ENCODE results near the gene TNXB. TPM values are rescaled to one million over a fixed set of nuclear protein-coding genes. Genes with fewer than 3 reads are reported as not detected.

The TNXB gene
- total RNA-seq, 4 donors from 2014 or later = 90.6 to 217 (median 181) TPM

- Histone ChIP-seq H3K9me3 (no peaks in the 10 kb centered on the region), H3K4me3 (no peak overlapping the region), H3K36me3 (no peaks in the 10 kb centered on the region), H3K27ac (peak overlapping the region; percentile 76 to 79), H3K27me3 (no peaks in the 10 kb centered on the region), H3K4me1 (peaks cover 0 to 3% of the 10 kb centered on the region in 2 donors)
- TF ChIP-seq CTCF (IDR thresholded peaks at IDR 0.05) = no peak
- TF ChIP-seq POLR2A (IDR thresholded peaks at IDR 0.05) = no peak
- no peak for DNase-seq
- intact Hi-C loops (cut with DNase I; ENCODE audit: low total_unique reads) = no loop called here
Observed at GRCh38 chr6:32075781-32076180, 33.4 kb downstream of the TNXB start.

DNA sequence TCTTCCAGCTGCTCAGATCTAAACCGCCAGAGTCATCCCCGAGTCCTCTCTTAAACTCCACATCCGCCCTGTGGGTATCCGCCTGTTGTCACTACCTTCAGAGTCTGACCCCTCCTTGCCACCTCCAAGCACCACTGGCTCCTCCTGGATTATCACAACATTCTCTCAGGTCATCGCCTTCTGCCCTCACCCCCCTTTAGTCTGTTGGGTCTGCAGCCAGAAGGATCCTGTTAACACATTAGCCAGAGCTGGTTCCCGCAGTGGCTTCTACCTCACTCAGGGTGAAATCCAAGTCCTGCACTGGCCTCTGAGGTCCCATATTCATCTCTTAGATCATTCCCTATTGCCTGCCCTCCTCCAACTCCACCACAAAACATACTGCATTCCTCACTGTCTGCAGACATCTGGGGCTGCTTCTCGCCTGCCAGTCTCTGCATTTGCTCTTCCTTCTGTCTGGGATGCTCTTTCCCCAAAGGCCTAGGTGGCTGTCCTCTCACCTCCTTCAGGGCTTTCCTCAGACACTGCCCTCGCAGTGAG lies 34.1 kb downstream of the TNXB start:
- H3K27me3 ChIP-seq = no peaks in the 10 kb centered on the region
- H3K4me3 ChIP-seq = no peak overlapping the region
- intact Hi-C loops (cut with DNase I; ENCODE audit: low total_unique reads) = no loop called here
- no peak for DNase-seq
- H3K27ac ChIP-seq = peak overlapping the region in 1 of 2 donors; percentile 79
- H3K4me1 ChIP-seq = peaks cover 0 to 3% of the 10 kb centered on the region in 2 donors
- TF ChIP-seq POLR2A (IDR thresholded peaks at IDR 0.05) = no peak
- TF ChIP-seq CTCF (IDR thresholded peaks at IDR 0.05) = no peak
- no peaks in the 10 kb centered on the region for H3K9me3 ChIP-seq
- no peaks in the 10 kb centered on the region for H3K36me3 ChIP-seq

GRCh38 chr6:32073613-32074012 lies 35.5 kb downstream of the TNXB start:
- Histone ChIP-seq H3K9me3 (no peaks in the 10 kb centered on the region), H3K27ac (no peak overlapping the region), H3K27me3 (no peaks in the 10 kb centered on the region), H3K4me3 (no peak overlapping the region), H3K4me1 (peaks cover 0 to 3% of the 10 kb centered on the region in 2 donors), H3K36me3 (no peaks in the 10 kb centered on the region)
- no peak for TF ChIP-seq POLR2A (IDR thresholded peaks at IDR 0.05)
- no peak for TF ChIP-seq CTCF (IDR thresholded peaks at IDR 0.05)
- intact Hi-C loops (cut with DNase I; ENCODE audit: low total_unique reads) = no loop called here
- DNase-seq = no peak

- intact Hi-C loops (cut with DNase I; ENCODE audit: low total_unique reads) = no loop called here
- peaks cover 0 to 3% of the 10 kb centered on the region in 2 donors for H3K4me1 ChIP-seq
- no peaks in the 10 kb centered on the region for H3K36me3 ChIP-seq
- H3K27me3 ChIP-seq = no peaks in the 10 kb centered on the region
- H3K27ac ChIP-seq = no peak overlapping the region
- no peak for TF ChIP-seq POLR2A (IDR thresholded peaks at IDR 0.05)
- TF ChIP-seq CTCF (IDR thresholded peaks at IDR 0.05) = no peak
- no peak for DNase-seq
- H3K9me3 ChIP-seq = no peaks in the 10 kb centered on the region
- H3K4me3 ChIP-seq = no peak overlapping the region
Observed at GRCh38 chr6:32073101-32073500, 36.0 kb downstream of the TNXB start.

DNA sequence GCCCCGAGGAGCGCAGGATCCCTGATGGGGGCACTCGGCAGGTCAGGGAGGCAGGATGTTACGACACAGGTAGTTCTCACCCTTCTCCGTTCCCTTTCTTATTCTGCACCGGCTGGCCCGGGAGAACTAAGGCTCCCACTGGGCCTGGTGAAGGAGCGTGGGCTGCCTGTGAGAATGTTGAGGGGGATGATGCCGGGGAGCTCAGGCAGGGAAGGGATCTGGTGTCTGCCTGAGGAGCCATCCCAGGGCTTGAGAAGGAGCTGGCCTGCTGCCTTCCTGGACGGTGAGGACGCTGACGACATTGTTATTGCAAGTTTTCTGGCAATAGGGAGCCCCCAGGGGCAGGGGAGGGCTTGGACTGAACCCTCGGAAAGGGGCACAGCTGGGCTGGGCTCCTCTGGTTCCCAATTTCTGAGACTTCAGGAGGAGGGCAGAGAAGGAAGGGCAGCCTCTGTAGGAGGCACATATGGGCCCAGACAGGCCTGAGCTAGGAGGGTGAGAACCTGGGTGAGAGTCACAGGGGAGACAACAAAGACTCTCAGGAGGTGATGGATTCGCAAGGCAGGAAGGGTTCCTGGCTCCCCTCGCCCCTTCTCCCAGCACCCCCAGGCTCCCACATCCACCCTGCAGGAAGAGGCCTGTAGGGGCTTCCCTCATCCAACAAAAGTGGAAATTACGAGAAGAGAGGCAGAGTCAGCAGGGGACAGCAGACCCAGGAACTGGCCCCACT lies 38.2 kb downstream of the TNXB start:
- H3K9me3 ChIP-seq = no peaks in the 10 kb centered on the region
- H3K4me1 ChIP-seq = peaks cover 0 to under 1% of the 10 kb centered on the region in 2 donors
- no peaks in the 10 kb centered on the region for H3K27me3 ChIP-seq
- H3K36me3 ChIP-seq = no peaks in the 10 kb centered on the region
- intact Hi-C loops (cut with DNase I; ENCODE audit: low total_unique reads) = no loop called here
- no peak overlapping the region for H3K4me3 ChIP-seq
- no peak for TF ChIP-seq CTCF (IDR thresholded peaks at IDR 0.05)
- H3K27ac ChIP-seq = peak overlapping the region; percentile 57 to 73
- peak; percentile 66 to 73 for DNase-seq
